Ecto neural progenitor cell (in vitro differentiated cells): Measurements from ENCODE around the gene BCDIN3D.
A peak's percentile ranks its signal among the peaks of the same experiment; 100 is the strongest.
"Not testable (repeated sequence)": the region's sequence is repeated elsewhere in the genome, so short reads cannot be mapped to it uniquely, and the experiment has no call there.

Experiments
- DNase-seq: peaks from one replicate; pipeline ENCODE4 v3.0.0-alpha.2; 2018; ENCODE audit warnings: low spot score

BCDIN3D gene

GRCh38 chr12:49876070-49876469 lies 33.2 kb upstream of the BCDIN3D start:
- no peak for DNase-seq

GRCh38 chr12:49875115-49875720 lies 32.3 kb upstream of the BCDIN3D start:
- DNase-seq, result no peak

- DNase-seq, result no peak
Measured at GRCh38 chr12:49874142-49874897, 31.4 kb upstream of the BCDIN3D start.

GRCh38 chr12:49873361-49873934 lies 30.5 kb upstream of the BCDIN3D start:
- no peak for DNase-seq

GRCh38 chr12:49872781-49873181 lies 29.9 kb upstream of the BCDIN3D start:
- DNase-seq, result no peak

- DNase-seq, result no peak
Measured at GRCh38 chr12:49872381-49872780, 29.5 kb upstream of the BCDIN3D start.

GRCh38 chr12:49871811-49872251 lies 28.9 kb upstream of the BCDIN3D start:
- not testable (repeated sequence) for DNase-seq

GRCh38 chr12:49871263-49871561 lies 28.3 kb upstream of the BCDIN3D start:
- DNase-seq, result no peak

GRCh38 chr12:49870501-49871262 lies 27.8 kb upstream of the BCDIN3D start:
- DNase-seq, result peak; percentile 42

GRCh38 chr12:49869816-49870500 lies 27.1 kb upstream of the BCDIN3D start:
- peak; percentile 46 for DNase-seq

GRCh38 chr12:49868952-49869815 lies 26.3 kb upstream of the BCDIN3D start:
- peak; percentile 54 for DNase-seq

GRCh38 chr12:49868449-49868848 lies 25.5 kb upstream of the BCDIN3D start:
- peak; percentile 45 for DNase-seq

GRCh38 chr12:49867570-49868341 lies 24.9 kb upstream of the BCDIN3D start:
- DNase-seq, result peak; percentile 36

- DNase-seq, result peak; percentile 90
Measured at GRCh38 chr12:49866859-49867569, 24.1 kb upstream of the BCDIN3D start.

- DNase-seq, result peak; percentile 39
Measured at GRCh38 chr12:49865782-49866135, 22.9 kb upstream of the BCDIN3D start.

- DNase-seq, result peak; percentile 44
Measured at GRCh38 chr12:49865109-49865781, 22.3 kb upstream of the BCDIN3D start.

- no peak for DNase-seq
Measured at GRCh38 chr12:49864798-49865090, 21.8 kb upstream of the BCDIN3D start.

- peak; percentile 41 for DNase-seq
Measured at GRCh38 chr12:49863946-49864797, 21.3 kb upstream of the BCDIN3D start.
